A549 (cell line): ENCODE measurements around the gene CNTN3.

Source experiments
- BHLHE40 ChIP-seq: IDR thresholded peaks from 2 replicates; pipeline ENCODE4 v1.6.1; 2012; ENCODE audit warnings: low read depth, low read length, inconsistent platforms
- EHMT2 ChIP-seq: fragments of 200-600 bp; sonication (generic); IDR thresholded peaks from 2 replicates; pipeline ENCODE4 v1.6.1; 2016; ENCODE audit warnings: antibody characterized with exemption, low read depth, mild to moderate bottlenecking, moderate library complexity
- NR3C1 ChIP-seq: fragments of >200 bp; sonication (Bioruptor Twin); formaldehyde crosslinking; IDR thresholded peaks from 3 replicates; pipeline ENCODE4 v1.6.1; 2017
- POLR2A ChIP-seq: IDR thresholded peaks from 2 replicates; pipeline ENCODE4 v1.6.1; 2012; ENCODE audit warnings: mild to moderate bottlenecking, low read length
- POLR2AphosphoS2 ChIP-seq: conservative IDR thresholded peaks from 2 replicates; pipeline ENCODE4 v1.6.1; 2012; ENCODE audit warnings: low read length, improper control_type of control experiment, inconsistent platforms
- RAD21 ChIP-seq, 2 experiments: fragments of >200 bp in 1 of 2; sonication (Bioruptor Twin) in 1 of 2; formaldehyde crosslinking in 1 of 2; IDR thresholded peaks in 1 of 2; conservative IDR thresholded peaks in 1 of 2; 2 replicates in 1 of 2; 3 replicates in 1 of 2; pipeline ENCODE4 v1.6.1; 2012 to 2018; ENCODE audit warnings: inconsistent platforms in 1 of 2
- ZFP36 ChIP-seq: fragments of 450-650 bp; IDR thresholded peaks from 2 replicates; pipeline ENCODE4 v1.6.1; 2014; ENCODE audit warnings: borderline replicate concordance; ENCODE audit not compliant: partially characterized antibody
- TF ChIP-seq, protein P1 (sequence below): fragments of 200-600 bp; sonication (generic); IDR thresholded peaks from 2 replicates; pipeline ENCODE4 v1.6.1; 2016; ENCODE audit warnings: antibody characterized with exemption, mild to moderate bottlenecking, moderate library complexity
- TF ChIP-seq, protein P2 (sequence below): fragments of 450-650 bp; IDR thresholded peaks from 2 replicates; pipeline ENCODE4 v1.6.1; 2014; ENCODE audit warnings: antibody characterized with exemption
- TF ChIP-seq, protein P3 (sequence below): fragments of >200 bp; sonication (Bioruptor Twin); formaldehyde crosslinking; IDR thresholded peaks from 3 replicates; pipeline ENCODE4 v1.5.1; 2016
- TF ChIP-seq, protein P4 (sequence below): fragments of 150-350 bp; IDR thresholded peaks from 2 replicates; pipeline ENCODE4 v1.6.1; 2014; ENCODE audit warnings: low read depth, mild to moderate bottlenecking, low read length

DNA sequence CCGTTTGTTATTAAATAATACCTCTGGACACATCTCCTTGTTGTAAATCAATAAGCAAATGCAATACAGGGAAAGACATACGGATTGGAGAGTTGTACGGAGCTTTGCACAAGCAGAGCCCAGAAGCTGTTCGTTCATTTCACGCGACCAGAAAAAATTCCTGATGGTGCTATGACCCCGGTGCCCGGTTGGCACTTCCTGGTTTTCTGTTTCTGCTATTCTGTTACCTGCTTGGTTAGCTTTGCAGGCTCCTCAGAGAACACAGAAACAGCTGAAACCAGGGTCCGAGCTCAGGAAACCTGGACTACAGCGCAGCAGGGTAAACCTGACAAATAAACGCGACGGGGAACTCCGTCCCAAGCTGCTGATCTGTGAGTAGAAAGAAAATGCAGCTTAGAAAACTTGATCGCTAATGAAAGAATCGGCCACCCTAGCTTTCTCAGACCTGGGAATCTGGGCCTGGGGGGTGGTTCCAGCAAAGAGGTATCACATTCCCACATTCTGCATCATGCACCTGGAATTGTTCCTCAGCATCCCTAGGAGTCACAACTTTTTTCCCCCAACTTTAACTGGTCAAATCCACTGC lies 845 bp downstream of the CNTN3 start:
- TF ChIP-seq POLR2A (no peak), EHMT2 (no peak), BHLHE40 (no peak), RAD21 (conservative IDR thresholded peaks at IDR 0.05 in 1 of 2, IDR thresholded peaks at IDR 0.05 in 1 of 2) (no peak), POLR2AphosphoS2 (no peak), ZFP36 (no peak), NR3C1 (no peak)
- TF ChIP-seq, protein P1, sequence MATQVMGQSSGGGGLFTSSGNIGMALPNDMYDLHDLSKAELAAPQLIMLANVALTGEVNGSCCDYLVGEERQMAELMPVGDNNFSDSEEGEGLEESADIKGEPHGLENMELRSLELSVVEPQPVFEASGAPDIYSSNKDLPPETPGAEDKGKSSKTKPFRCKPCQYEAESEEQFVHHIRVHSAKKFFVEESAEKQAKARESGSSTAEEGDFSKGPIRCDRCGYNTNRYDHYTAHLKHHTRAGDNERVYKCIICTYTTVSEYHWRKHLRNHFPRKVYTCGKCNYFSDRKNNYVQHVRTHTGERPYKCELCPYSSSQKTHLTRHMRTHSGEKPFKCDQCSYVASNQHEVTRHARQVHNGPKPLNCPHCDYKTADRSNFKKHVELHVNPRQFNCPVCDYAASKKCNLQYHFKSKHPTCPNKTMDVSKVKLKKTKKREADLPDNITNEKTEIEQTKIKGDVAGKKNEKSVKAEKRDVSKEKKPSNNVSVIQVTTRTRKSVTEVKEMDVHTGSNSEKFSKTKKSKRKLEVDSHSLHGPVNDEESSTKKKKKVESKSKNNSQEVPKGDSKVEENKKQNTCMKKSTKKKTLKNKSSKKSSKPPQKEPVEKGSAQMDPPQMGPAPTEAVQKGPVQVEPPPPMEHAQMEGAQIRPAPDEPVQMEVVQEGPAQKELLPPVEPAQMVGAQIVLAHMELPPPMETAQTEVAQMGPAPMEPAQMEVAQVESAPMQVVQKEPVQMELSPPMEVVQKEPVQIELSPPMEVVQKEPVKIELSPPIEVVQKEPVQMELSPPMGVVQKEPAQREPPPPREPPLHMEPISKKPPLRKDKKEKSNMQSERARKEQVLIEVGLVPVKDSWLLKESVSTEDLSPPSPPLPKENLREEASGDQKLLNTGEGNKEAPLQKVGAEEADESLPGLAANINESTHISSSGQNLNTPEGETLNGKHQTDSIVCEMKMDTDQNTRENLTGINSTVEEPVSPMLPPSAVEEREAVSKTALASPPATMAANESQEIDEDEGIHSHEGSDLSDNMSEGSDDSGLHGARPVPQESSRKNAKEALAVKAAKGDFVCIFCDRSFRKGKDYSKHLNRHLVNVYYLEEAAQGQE = no peak
- TF ChIP-seq, protein P2, sequence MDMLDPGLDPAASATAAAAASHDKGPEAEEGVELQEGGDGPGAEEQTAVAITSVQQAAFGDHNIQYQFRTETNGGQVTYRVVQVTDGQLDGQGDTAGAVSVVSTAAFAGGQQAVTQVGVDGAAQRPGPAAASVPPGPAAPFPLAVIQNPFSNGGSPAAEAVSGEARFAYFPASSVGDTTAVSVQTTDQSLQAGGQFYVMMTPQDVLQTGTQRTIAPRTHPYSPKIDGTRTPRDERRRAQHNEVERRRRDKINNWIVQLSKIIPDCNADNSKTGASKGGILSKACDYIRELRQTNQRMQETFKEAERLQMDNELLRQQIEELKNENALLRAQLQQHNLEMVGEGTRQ = no peak
- TF ChIP-seq, protein P3, sequence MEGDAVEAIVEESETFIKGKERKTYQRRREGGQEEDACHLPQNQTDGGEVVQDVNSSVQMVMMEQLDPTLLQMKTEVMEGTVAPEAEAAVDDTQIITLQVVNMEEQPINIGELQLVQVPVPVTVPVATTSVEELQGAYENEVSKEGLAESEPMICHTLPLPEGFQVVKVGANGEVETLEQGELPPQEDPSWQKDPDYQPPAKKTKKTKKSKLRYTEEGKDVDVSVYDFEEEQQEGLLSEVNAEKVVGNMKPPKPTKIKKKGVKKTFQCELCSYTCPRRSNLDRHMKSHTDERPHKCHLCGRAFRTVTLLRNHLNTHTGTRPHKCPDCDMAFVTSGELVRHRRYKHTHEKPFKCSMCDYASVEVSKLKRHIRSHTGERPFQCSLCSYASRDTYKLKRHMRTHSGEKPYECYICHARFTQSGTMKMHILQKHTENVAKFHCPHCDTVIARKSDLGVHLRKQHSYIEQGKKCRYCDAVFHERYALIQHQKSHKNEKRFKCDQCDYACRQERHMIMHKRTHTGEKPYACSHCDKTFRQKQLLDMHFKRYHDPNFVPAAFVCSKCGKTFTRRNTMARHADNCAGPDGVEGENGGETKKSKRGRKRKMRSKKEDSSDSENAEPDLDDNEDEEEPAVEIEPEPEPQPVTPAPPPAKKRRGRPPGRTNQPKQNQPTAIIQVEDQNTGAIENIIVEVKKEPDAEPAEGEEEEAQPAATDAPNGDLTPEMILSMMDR = no peak
- TF ChIP-seq, protein P4, sequence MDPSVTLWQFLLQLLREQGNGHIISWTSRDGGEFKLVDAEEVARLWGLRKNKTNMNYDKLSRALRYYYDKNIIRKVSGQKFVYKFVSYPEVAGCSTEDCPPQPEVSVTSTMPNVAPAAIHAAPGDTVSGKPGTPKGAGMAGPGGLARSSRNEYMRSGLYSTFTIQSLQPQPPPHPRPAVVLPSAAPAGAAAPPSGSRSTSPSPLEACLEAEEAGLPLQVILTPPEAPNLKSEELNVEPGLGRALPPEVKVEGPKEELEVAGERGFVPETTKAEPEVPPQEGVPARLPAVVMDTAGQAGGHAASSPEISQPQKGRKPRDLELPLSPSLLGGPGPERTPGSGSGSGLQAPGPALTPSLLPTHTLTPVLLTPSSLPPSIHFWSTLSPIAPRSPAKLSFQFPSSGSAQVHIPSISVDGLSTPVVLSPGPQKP = no peak
